Memory B cell (primary cell): ENCODE data around the gene FBXL14.
A peak's percentile ranks its signal among the peaks of the same experiment; 100 is the strongest.
"Not testable (repeated sequence)": the region's sequence is repeated elsewhere in the genome, so short reads cannot be mapped to it uniquely, and the experiment has no call there.

Experiments
- ATAC-seq: fragments of 150-1000 bp; cut with Tn5 transposase; 2 replicates; pipeline ENCODE4 v1.10.0; 2021; ENCODE audit warnings: low read depth, mild to moderate bottlenecking, moderate library complexity
- DNase-seq, 2 donors: peaks; one replicate each; pipeline ENCODE4 v3.0.0; 2022; ENCODE audit warnings: low spot score in 2 of 2
- H3K27ac Mint-ChIP-seq: one replicate; pipeline ENCODE4 v1.8.0; 2022; ENCODE audit warnings: mild to moderate bottlenecking, moderate library complexity, mixed read lengths
- H3K27me3 Mint-ChIP-seq: one replicate; pipeline ENCODE4 v1.8.0; 2022; ENCODE audit warnings: mixed read lengths
- H3K36me3 Mint-ChIP-seq: one replicate; pipeline ENCODE4 v1.8.0; 2022; ENCODE audit warnings: mild to moderate bottlenecking, mixed read lengths
- H3K4me1 Mint-ChIP-seq: one replicate; pipeline ENCODE4 v1.8.0; 2022; ENCODE audit warnings: mixed read lengths
- H3K4me3 Mint-ChIP-seq: one replicate; pipeline ENCODE4 v1.8.0; 2022; ENCODE audit warnings: mild to moderate bottlenecking, moderate library complexity, mixed read lengths
- H3K9me3 Mint-ChIP-seq: one replicate; pipeline ENCODE4 v1.8.0; 2022; ENCODE audit warnings: mixed read lengths

The FBXL14 gene

GRCh38 chr12:1611803-1612572 lies 17.6 kb upstream of the FBXL14 start:
- H3K9me3 Mint-ChIP-seq = no peaks in the 10 kb centered on the region
- H3K27me3 Mint-ChIP-seq = no peaks in the 10 kb centered on the region
- no peak for DNase-seq
- no peak overlapping the region for H3K27ac Mint-ChIP-seq
- H3K36me3 Mint-ChIP-seq = no peaks in the 10 kb centered on the region
- no peak for ATAC-seq
- H3K4me3 Mint-ChIP-seq = no peak overlapping the region
- peaks cover 6% of the 10 kb centered on the region for H3K4me1 Mint-ChIP-seq

DNA sequence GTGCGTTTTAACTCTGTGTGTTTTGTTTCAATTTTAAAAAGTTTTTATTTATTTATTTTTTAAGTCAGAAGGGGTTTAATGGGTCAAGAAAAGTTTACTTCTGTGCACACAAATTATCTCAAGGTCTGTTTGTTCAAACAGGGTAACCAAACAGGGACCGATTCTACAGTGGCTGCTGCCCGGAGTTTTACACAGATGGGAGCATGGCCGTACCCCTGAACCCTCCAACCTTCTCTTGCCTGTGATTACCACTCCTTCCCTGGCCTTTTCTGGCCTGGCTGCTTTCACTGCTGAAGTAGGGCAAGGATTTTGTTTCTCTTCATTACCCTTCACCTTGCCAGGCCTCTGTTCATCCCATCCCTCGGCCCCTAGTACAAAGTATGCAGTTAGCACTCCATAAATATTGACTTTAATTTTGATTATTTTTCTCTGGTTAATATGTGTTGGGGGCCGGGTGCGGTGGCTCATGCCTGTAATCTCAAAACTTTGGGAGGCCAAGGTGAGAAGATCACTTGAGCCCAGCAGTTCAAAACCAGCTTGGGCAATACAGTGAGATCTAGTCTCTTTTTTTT lies 15.8 kb upstream of the FBXL14 start:
- DNase-seq (no peak), ATAC-seq (no peak)
- Mint-ChIP-seq H3K27me3 (no peaks in the 10 kb centered on the region), H3K4me3 (no peak overlapping the region), H3K9me3 (no peaks in the 10 kb centered on the region), H3K27ac (no peak overlapping the region), H3K36me3 (no peaks in the 10 kb centered on the region), H3K4me1 (peaks cover 8% of the 10 kb centered on the region)

DNA sequence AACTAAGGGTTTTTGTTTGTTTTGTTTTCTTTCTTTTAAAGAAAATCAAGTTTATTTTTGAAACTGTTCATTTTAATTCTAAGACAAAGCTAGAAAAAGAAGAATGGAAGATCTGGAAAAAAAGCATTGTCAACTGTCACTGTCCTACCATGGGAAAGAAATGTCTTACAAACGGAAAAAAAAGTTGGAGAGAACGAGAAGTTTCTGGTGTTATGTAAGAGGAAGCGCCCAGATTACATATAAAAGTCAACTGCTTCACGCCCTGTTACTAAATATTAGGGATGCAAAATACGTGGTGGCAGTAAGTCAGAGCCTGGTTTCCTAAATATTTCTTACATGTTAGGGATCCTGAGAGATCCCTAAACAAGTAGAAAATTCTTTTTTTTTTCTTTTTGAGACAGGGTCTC lies 14.3 kb upstream of the FBXL14 start:
- DNase-seq (no peak), ATAC-seq (no peak)
- Mint-ChIP-seq H3K4me3 (no peak overlapping the region), H3K36me3 (no peaks in the 10 kb centered on the region), H3K9me3 (no peaks in the 10 kb centered on the region), H3K27me3 (no peaks in the 10 kb centered on the region), H3K4me1 (peaks cover 17% of the 10 kb centered on the region), H3K27ac (no peak overlapping the region)

GRCh38 chr12:1607940-1608712 lies 13.7 kb upstream of the FBXL14 start:
- no peaks in the 10 kb centered on the region for H3K9me3 Mint-ChIP-seq
- no peak overlapping the region for H3K27ac Mint-ChIP-seq

GRCh38 chr12:1606021-1606622 lies 11.7 kb upstream of the FBXL14 start:
- Mint-ChIP-seq H3K27ac (peak overlapping the region; percentile 55), H3K27me3 (no peaks in the 10 kb centered on the region), H3K9me3 (no peaks in the 10 kb centered on the region), H3K4me3 (peak overlapping the region; percentile 87), H3K4me1 (peaks cover 23% of the 10 kb centered on the region), H3K36me3 (no peaks in the 10 kb centered on the region)
- DNase-seq (no peak), ATAC-seq (peak; percentile 16)

More at GRCh38 chr12:1607940-1608712, 13.7 kb upstream of the FBXL14 start:
- Mint-ChIP-seq H3K27me3 (no peaks in the 10 kb centered on the region), H3K4me3 (no peak overlapping the region), H3K36me3 (no peaks in the 10 kb centered on the region), H3K4me1 (peaks cover 17% of the 10 kb centered on the region)
- ATAC-seq = no peak
- DNase-seq = no peak

DNA sequence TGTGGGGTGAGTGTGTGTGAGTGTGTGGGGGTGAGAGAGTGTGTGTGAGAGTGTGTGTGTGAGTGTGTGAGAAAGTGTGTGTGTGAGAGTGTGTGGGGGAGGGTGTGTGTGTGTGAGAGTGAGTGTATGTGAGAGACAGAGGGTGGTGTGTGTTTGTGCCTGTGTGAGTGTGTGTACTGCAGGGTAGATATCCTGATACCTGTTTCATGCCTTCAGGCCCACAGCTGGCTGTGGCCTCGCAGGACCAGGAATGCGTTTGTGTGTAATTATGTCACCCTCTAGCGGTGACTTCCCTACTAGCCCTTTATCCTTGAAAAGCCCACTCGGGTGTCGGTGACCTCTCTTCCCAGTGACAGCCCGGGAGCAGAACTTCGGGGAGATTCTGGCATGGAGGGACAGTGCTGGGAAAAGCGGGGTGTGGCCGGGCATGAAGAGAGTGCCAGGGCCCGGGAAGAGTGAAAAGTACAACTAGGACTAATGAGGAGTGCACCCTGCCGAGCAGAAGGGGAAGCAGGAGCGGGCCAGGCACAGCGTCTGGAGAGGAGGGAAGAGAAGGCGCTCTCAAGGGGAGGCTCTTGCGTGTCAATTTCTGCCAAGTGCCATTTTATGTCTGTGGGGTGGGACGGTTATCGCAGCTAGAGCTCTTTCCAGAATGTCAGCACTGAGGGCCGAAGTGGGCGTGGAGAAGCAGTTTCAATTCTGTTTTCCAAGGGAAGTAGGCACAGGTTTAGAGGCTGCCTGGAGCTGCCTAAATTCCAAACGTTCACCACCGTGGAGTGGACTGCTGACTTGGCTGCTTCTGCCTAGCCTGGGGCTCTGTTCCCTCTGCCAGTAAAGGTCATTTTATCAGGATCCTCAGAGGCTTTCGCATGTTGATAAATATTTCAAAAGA lies 11.0 kb upstream of the FBXL14 start:
- DNase-seq = peak; percentile 47 to 51
- peak; percentile 65 for ATAC-seq
- Mint-ChIP-seq H3K4me3 (peak overlapping the region; percentile 87), H3K9me3 (no peaks in the 10 kb centered on the region), H3K27me3 (no peaks in the 10 kb centered on the region), H3K27ac (peak overlapping the region; percentile 55), H3K4me1 (peaks cover 23% of the 10 kb centered on the region), H3K36me3 (no peaks in the 10 kb centered on the region)

- Mint-ChIP-seq H3K27me3 (no peaks in the 10 kb centered on the region), H3K36me3 (no peaks in the 10 kb centered on the region), H3K4me3 (peak overlapping the region; percentile 87), H3K4me1 (peaks cover 23% of the 10 kb centered on the region), H3K9me3 (no peaks in the 10 kb centered on the region), H3K27ac (peak overlapping the region; percentile 14)
- DNase-seq (no peak), ATAC-seq (no peak)
Measured at GRCh38 chr12:1604464-1604863, 10.1 kb upstream of the FBXL14 start.

DNA sequence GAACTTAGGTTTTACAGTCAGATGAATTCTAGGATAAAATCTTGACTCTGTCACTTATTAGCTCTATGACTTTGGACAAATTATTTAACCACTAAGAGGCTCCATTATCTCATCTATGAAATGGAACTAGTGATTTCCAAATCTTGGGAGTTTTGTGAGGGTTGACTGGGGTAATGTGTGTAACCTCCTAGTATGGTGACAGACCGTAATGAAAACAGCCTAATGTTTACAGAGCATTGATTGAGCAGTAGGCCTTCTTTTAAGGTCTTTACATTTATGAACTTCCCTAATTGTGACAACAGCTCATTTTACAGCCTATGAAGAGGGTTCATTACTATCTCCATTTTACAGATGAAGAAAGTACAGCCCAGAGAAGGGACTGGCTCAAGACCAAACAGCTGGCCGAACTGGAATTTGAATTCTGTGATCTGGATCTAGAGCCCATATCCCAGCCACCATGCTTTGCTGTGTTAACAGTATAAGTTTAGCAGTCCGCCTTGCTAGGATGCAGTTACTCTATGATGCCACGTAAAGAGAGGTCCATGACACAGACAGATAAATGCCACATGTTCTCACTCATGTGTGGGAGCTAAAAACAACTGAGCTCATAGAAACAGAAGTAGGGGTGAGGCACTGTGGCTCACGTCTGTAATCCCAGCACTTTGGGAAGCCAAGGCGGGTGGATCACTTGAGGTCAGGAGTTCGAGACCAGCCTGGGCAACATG lies 9.1 kb upstream of the FBXL14 start:
- Mint-ChIP-seq H3K4me3 (peak overlapping the region; percentile 9), H3K27me3 (no peaks in the 10 kb centered on the region), H3K4me1 (peaks cover 23% of the 10 kb centered on the region), H3K9me3 (no peaks in the 10 kb centered on the region), H3K27ac (peak overlapping the region; percentile 98), H3K36me3 (no peaks in the 10 kb centered on the region)
- no peak for DNase-seq
- ATAC-seq = no peak

GRCh38 chr12:1602706-1603105 lies 8.3 kb upstream of the FBXL14 start:
- Mint-ChIP-seq H3K27ac (peak overlapping the region; percentile 98), H3K4me1 (peaks cover 23% of the 10 kb centered on the region)
- not testable (repeated sequence) for DNase-seq, ATAC-seq, H3K4me3 Mint-ChIP-seq, H3K36me3 Mint-ChIP-seq, H3K9me3 Mint-ChIP-seq, H3K27me3 Mint-ChIP-seq

DNA sequence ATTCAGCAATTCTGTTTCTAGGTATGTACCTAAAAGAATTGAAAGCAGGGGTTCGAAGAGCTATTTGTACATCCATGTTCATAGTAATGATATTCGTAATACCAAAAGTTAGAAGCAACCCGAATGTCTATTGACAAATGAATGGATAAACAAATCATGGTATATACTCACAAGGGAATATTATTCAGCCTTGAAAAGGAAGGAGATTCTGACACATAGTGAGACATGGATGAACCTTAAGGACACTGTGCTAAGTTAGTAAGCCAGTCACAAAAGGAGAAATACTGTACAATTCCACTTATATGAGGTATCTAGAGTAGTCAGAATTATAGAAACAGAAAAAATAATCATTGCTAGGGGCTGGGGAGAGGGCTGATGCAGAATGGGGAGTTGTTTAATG lies 4.4 kb upstream of the FBXL14 start:
- H3K9me3 Mint-ChIP-seq = no peaks in the 10 kb centered on the region
- no peak overlapping the region for H3K4me3 Mint-ChIP-seq
- no peaks in the 10 kb centered on the region for H3K27me3 Mint-ChIP-seq
- peaks cover 14% of the 10 kb centered on the region for H3K4me1 Mint-ChIP-seq
- H3K27ac Mint-ChIP-seq = no peak overlapping the region
- no peak for DNase-seq
- ATAC-seq = no peak
- H3K36me3 Mint-ChIP-seq = no peaks in the 10 kb centered on the region

GRCh38 chr12:1595690-1596347 lies 1.4 kb upstream of the FBXL14 start:
- Mint-ChIP-seq H3K36me3 (peaks cover under 1% of the 10 kb centered on the region), H3K9me3 (no peaks in the 10 kb centered on the region), H3K27me3 (no peaks in the 10 kb centered on the region), H3K27ac (peak overlapping the region; percentile 95), H3K4me1 (peaks cover 30% of the 10 kb centered on the region), H3K4me3 (peak overlapping the region; percentile 93)
- ATAC-seq (no peak), DNase-seq (no peak)

GRCh38 chr12:1595026-1595561 lies 713 bp upstream of the FBXL14 start:
- Mint-ChIP-seq H3K4me3 (peak overlapping the region; percentile 93), H3K9me3 (no peaks in the 10 kb centered on the region), H3K27ac (peak overlapping the region; percentile 95), H3K36me3 (peaks cover 2% of the 10 kb centered on the region), H3K4me1 (peaks cover 32% of the 10 kb centered on the region), H3K27me3 (no peaks in the 10 kb centered on the region)
- ATAC-seq (no peak), DNase-seq (no peak)
